ENCODE data around the gene TRPM8.

The TRPM8 gene

DNA sequence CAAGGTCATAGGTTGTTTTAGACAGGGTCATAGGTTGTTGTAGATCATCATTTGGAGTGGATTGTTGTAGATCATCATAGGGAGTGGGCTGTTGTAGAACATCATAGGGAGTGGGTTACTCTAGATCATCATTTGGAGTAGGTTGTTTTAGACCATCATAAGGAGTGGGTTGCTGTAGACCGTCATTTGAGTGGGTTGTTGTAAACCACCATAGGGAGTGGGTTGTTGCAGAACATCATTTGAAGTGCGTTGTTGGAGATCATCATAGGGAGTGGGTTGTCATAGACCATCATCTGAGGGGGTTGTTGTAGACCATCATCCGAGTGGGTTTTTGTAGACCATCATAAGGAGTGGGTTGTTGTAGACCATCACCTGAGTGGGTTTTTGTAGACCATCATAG is 9.5 kb upstream of the TRPM8 start:
- Histone ChIP-seq H3K4me1 (no peaks in the 10 kb centered on the region), H3K36me3 (ENCODE audit: control insufficient read depth, insufficient read depth, low read length) (no peaks in the 10 kb centered on the region), H3K9ac (no peak overlapping the region), H3K27ac (no peak overlapping the region), H3K4me2 (ENCODE audit: low read length) (no peak overlapping the region), H3K4me3 (ENCODE audit: low read depth, low read length) (no peak overlapping the region), H3K27me3 (ENCODE audit: control insufficient read depth, insufficient read depth, low read length) (no peaks in the 10 kb centered on the region), H2AFZ (no peak overlapping the region), H3K9me3 (ENCODE audit: control insufficient read depth, low read length) (no peaks in the 10 kb centered on the region), H3K79me2 (no peaks in the 10 kb centered on the region)
- TF ChIP-seq, protein P1, sequence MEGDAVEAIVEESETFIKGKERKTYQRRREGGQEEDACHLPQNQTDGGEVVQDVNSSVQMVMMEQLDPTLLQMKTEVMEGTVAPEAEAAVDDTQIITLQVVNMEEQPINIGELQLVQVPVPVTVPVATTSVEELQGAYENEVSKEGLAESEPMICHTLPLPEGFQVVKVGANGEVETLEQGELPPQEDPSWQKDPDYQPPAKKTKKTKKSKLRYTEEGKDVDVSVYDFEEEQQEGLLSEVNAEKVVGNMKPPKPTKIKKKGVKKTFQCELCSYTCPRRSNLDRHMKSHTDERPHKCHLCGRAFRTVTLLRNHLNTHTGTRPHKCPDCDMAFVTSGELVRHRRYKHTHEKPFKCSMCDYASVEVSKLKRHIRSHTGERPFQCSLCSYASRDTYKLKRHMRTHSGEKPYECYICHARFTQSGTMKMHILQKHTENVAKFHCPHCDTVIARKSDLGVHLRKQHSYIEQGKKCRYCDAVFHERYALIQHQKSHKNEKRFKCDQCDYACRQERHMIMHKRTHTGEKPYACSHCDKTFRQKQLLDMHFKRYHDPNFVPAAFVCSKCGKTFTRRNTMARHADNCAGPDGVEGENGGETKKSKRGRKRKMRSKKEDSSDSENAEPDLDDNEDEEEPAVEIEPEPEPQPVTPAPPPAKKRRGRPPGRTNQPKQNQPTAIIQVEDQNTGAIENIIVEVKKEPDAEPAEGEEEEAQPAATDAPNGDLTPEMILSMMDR (IDR thresholded peaks at IDR 0.05), result no peak

DNA sequence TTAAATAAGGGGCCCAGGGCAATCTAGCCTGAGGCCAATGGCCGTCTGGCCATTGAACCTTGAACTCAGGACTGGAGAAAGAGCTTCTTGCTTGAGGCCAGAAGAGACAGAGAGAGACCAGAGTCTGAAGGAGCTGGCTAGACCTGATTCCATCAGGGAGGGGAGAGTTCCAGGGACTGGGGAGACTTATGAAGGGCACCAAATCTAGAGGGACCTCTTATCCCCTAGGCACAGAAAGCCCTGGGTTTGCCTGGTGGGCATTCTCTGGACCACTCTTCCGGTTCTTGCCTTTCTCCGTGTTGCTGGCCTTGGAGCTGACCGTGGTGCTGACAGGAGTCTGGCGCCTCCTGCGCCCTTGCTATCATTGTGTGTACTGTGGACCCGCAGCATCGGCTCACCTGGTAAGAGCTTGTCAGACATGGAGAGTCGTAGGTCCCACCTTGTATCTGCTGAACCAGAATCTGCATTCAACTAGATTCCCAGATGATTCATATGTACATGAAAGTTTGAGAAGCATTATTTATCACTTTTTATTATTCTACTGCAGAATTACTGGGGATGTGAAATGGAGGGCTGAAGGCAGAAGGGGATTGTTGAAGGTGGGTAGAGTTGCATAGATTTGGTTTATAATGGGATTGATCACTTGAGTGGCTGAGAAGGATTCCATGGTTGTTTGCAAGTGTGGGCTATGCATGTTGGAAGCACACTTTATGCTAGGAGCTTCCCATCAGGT is 4.3 kb upstream of the TRPM8 start:
- H3K4me1 ChIP-seq, result no peaks in the 10 kb centered on the region
- H3K36me3 ChIP-seq (ENCODE audit: control insufficient read depth, insufficient read depth, low read length), result no peaks in the 10 kb centered on the region
- H3K4me3 ChIP-seq (ENCODE audit: low read depth, low read length), result no peak overlapping the region
- H3K9me3 ChIP-seq (ENCODE audit: control insufficient read depth, low read length), result no peaks in the 10 kb centered on the region
- no peaks in the 10 kb centered on the region for H3K79me2 ChIP-seq
- H3K27me3 ChIP-seq (ENCODE audit: control insufficient read depth, insufficient read depth, low read length), result no peaks in the 10 kb centered on the region
- H3K27ac ChIP-seq, result no peak overlapping the region
- no peak overlapping the region for H2AFZ ChIP-seq
- no peak overlapping the region for H3K4me2 ChIP-seq (ENCODE audit: low read length)
- H3K9ac ChIP-seq, result no peak overlapping the region
- TF ChIP-seq, protein P1 (IDR thresholded peaks at IDR 0.05), result no peak

DNA sequence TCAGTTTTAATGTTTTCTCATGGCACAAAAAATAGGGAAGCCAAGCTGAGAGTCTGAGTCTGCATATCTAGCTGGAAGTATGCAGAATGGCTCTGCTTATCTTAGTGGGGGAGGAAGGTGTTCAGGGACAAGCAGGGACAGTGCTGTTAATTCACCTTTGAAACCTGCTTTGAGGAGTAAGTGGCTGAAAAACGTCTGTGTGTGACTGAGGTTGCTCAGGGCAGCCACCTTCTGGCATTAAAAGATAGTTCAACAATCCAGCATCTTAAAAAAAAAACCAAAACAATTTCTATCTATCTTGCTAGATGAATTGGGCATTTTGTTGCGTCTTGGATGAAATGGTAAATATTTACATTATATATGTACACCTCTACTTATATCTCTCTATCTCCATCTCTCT is 2.0 kb upstream of the TRPM8 start:
- Histone ChIP-seq H3K36me3 (ENCODE audit: control insufficient read depth, insufficient read depth, low read length) (no peaks in the 10 kb centered on the region), H2AFZ (no peak overlapping the region), H3K9ac (no peak overlapping the region), H3K4me1 (no peaks in the 10 kb centered on the region), H3K27me3 (ENCODE audit: control insufficient read depth, insufficient read depth, low read length) (no peaks in the 10 kb centered on the region), H3K4me3 (ENCODE audit: low read depth, low read length) (no peak overlapping the region), H3K4me2 (ENCODE audit: low read length) (no peak overlapping the region), H3K27ac (no peak overlapping the region), H3K79me2 (no peaks in the 10 kb centered on the region), H3K9me3 (ENCODE audit: control insufficient read depth, low read length) (no peaks in the 10 kb centered on the region)
- TF ChIP-seq, protein P1 (IDR thresholded peaks at IDR 0.05), result no peak

DNA sequence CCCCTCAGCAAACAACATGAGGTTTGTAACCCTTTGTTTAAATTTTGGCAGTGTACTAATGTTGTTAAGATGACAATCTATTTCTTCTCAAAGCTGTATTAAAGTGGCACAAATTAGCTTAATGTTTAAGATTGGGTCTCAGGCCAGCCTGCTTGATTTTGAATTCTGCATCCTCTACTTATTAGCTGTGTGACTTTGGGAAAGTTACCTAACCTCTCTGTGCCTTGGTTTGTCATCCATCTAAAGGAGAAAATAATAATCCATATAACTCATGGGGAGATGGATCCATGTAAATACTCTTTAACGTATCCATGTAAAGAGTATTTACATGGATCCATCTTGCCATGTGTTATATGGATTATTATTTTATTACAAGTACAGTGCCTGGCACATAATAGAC is 2.1 kb downstream of the TRPM8 start:
- Histone ChIP-seq H3K79me2 (no peaks in the 10 kb centered on the region), H3K4me2 (ENCODE audit: low read length) (no peak overlapping the region), H3K4me3 (ENCODE audit: low read depth, low read length) (no peak overlapping the region), H3K27me3 (ENCODE audit: control insufficient read depth, insufficient read depth, low read length) (no peaks in the 10 kb centered on the region), H3K27ac (no peak overlapping the region), H2AFZ (no peak overlapping the region), H3K4me1 (no peaks in the 10 kb centered on the region), H3K9me3 (ENCODE audit: control insufficient read depth, low read length) (no peaks in the 10 kb centered on the region), H3K36me3 (ENCODE audit: control insufficient read depth, insufficient read depth, low read length) (no peaks in the 10 kb centered on the region), H3K9ac (no peak overlapping the region)
- TF ChIP-seq, protein P1 (IDR thresholded peaks at IDR 0.05), result no peak

DNA sequence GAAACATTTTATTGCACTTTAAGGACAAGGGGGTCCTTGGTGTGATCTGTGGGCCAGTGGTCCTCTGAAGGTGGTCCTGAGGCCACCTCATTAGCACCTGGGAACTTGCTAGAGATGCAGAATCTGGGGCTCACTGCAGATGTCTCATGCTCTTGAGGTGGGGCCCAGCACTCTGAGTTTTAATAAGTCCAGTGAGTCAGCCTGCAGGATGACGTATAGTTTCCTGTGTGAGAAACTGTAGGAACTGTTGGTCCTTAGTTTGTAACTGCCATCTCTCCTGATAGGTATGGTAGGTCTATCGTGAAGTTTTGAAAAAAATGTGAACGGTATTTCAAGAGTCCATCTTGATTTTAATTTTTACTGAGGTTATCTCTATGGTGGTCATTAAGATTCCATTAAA is 2.8 kb downstream of the TRPM8 start:
- Histone ChIP-seq H3K79me2 (no peaks in the 10 kb centered on the region), H3K27me3 (ENCODE audit: control insufficient read depth, insufficient read depth, low read length) (no peaks in the 10 kb centered on the region), H3K4me1 (no peaks in the 10 kb centered on the region), H3K36me3 (ENCODE audit: control insufficient read depth, insufficient read depth, low read length) (no peaks in the 10 kb centered on the region), H3K4me2 (ENCODE audit: low read length) (no peak overlapping the region), H3K4me3 (ENCODE audit: low read depth, low read length) (no peak overlapping the region), H3K9me3 (ENCODE audit: control insufficient read depth, low read length) (no peaks in the 10 kb centered on the region), H3K9ac (no peak overlapping the region), H3K27ac (no peak overlapping the region), H2AFZ (no peak overlapping the region)
- TF ChIP-seq, protein P1 (IDR thresholded peaks at IDR 0.05), result no peak

All from parathyroid adenoma (tissue), 2 donors.